Spleen (tissue), 11 donors: Measurements from ENCODE around the gene PFKP. TPM values are rescaled to one million over a fixed set of nuclear protein-coding genes. Genes with fewer than 3 reads are reported as not detected.

Experiments
- DNase-seq: peaks from one replicate; pipeline ENCODE4 v3.0.0-alpha.2; 2020
- H3K27ac ChIP-seq, 8 donors: fragments of 200-600 bp; sonication (generic) in 7 of 8; 1 replicate in 4 of 8; 2 replicates in 4 of 8; pipeline versions ENCODE4 v1.5.0 to v1.8.0; 2016 to 2021; ENCODE audit warnings: inconsistent platforms in 4 of 8, mild to moderate bottlenecking in 4 of 8, moderate library complexity in 1 of 8
- H3K27me3 ChIP-seq, 7 donors: fragments of 200-600 bp; sonication (generic) in 6 of 7; replicated peaks in 1 of 7; 1 replicate in 4 of 7; 2 replicates in 3 of 7; pipeline versions ENCODE4 v1.5.0 to v1.8.0; 2016 to 2021; ENCODE audit warnings: inconsistent platforms in 3 of 7, mild to moderate bottlenecking in 1 of 7
- H3K36me3 ChIP-seq, 6 donors: fragments of 200-600 bp; sonication (generic) in 5 of 6; 1 replicate in 4 of 6; 2 replicates in 2 of 6; pipeline versions ENCODE4 v1.5.0 to v1.8.0; 2016 to 2021; ENCODE audit warnings: inconsistent platforms in 2 of 6
- H3K4me1 ChIP-seq, 6 donors: fragments of 200-600 bp; sonication (generic) in 5 of 6; 1 replicate in 3 of 6; 2 replicates in 3 of 6; pipeline versions ENCODE4 v1.5.0 to v1.8.0; 2016 to 2021; ENCODE audit warnings: inconsistent platforms in 3 of 6
- H3K4me3 ChIP-seq, 8 donors: fragments of 200-600 bp; sonication (generic) in 7 of 8; 1 replicate in 4 of 8; 2 replicates in 4 of 8; pipeline versions ENCODE4 v1.5.0 to v1.8.0; 2016 to 2021; ENCODE audit warnings: inconsistent platforms in 4 of 8, mild to moderate bottlenecking in 4 of 8, moderate library complexity in 2 of 8
- H3K9me3 ChIP-seq, 8 donors: fragments of 200-600 bp; sonication (generic) in 7 of 8; 1 replicate in 4 of 8; 2 replicates in 4 of 8; pipeline versions ENCODE4 v1.5.0 to v1.8.0; 2016 to 2021; ENCODE audit warnings: inconsistent platforms in 4 of 8
- CTCF ChIP-seq, 11 experiments: fragments of 200-600 bp in 7 of 11; fragments of 450-650 bp in 4 of 11; sonication (generic) in 4 of 11; IDR thresholded peaks in 8 of 11; conservative IDR thresholded peaks in 3 of 11; 1 replicate in 7 of 11; 2 replicates in 4 of 11; pipeline versions ENCODE4 v1.4.0 to v1.8.0; 2016 to 2021; ENCODE audit warnings: antibody characterized with exemption in 11 of 11, inconsistent platforms in 4 of 11, mild to moderate bottlenecking in 1 of 11
- POLR2A ChIP-seq, 3 donors: fragments of 450-650 bp; IDR thresholded peaks; one replicate each; pipeline ENCODE4 v1.5.1; 2017; ENCODE audit warnings: antibody characterized with exemption in 3 of 3, mild to moderate bottlenecking in 1 of 3
- POLR2AphosphoS5 ChIP-seq, 3 donors: sonication (generic); formaldehyde crosslinking; IDR thresholded peaks; one replicate each; pipeline ENCODE4 v1.5.1; 2017; ENCODE audit warnings: antibody characterized with exemption in 3 of 3
- WGBS, 5 donors: extraction: QIAGEN DNeasy Blood & Tissue Kit in 3 of 5; methylation state at CpG; one replicate each; pipeline versions ENCODE4 v1.1.5 to v1.1.7; 2013 to 2018; 5-methylcytosine and 5-hydroxymethylcytosine counted together
- intact Hi-C: fragments of 100-400 bp; cut with DNase I; formaldehyde crosslinking; loops from one replicate; pipeline ENCODE4 v1.15.0; 2023; ENCODE audit warnings: low total_unique reads
- polyA plus RNA-seq, 3 donors: library from polyadenylated mRNA; stranded (reverse); fragments of 200-250 nt; gene quantifications; one replicate each; pipeline ENCODE4 v1.2.1, GENCODE V29; 2013
- total RNA-seq, 7 donors: library from RNA; depleted of rRNA in 3 of 7; stranded (reverse); fragments of >200 nt in 3 of 7; fragmentation: NEBNext Ultra II Directional in 4 of 7; extraction: Animal tissue kit (Norgen Biotek cat#: 25700) in 4 of 7; gene quantifications; one replicate each; pipeline versions ENCODE4 v1.1.0 to v1.2.1, GENCODE V29; 2016 to 2021
- donor health status: healthy with polysubstance abuse.
- donor health status: DM: no; HTN: no; CAD: no; lungs with moderate emphysema.
- donor health status: DM: no; HTN: no; CAD: no.
- donor health status: Bipolar disorder and iron deficiency.
- donor health status: healthy.
- donor health status: DM: no; HTN: no; CAD: no.
- donor health status: DM: yes; HTN: yes; CAD: no.

PFKP gene
- total and polyA plus RNA-seq, 10 donors, result 19.0 to 60.9 (median 28.6) TPM

- WGBS, 5 donors, result 90 to 97% (median 94%) methylated on average over 8 of the region's 8 CpGs
- no peaks in the 10 kb centered on the region for H3K9me3 ChIP-seq
- no peaks in the 10 kb centered on the region for H3K27me3 ChIP-seq
- H3K36me3 ChIP-seq, result peaks cover 0 to 88% (median 63%) of the 10 kb centered on the region in 6 donors
- intact Hi-C loops, result no loop called here
- TF ChIP-seq POLR2A (IDR thresholded peaks at IDR 0.05), result no peak
- no peaks in the 10 kb centered on the region for H3K4me1 ChIP-seq
- no peak for DNase-seq
- no peak overlapping the region for H3K27ac ChIP-seq
- H3K4me3 ChIP-seq, result no peak overlapping the region
Observed at GRCh38 chr10:3108033-3108432, 40.7 kb downstream of the PFKP start.

- Histone ChIP-seq H3K27me3 (no peaks in the 10 kb centered on the region), H3K27ac (no peak overlapping the region), H3K9me3 (no peaks in the 10 kb centered on the region), H3K36me3 (peaks cover 0 to 88% (median 62%) of the 10 kb centered on the region in 6 donors), H3K4me1 (no peaks in the 10 kb centered on the region), H3K4me3 (no peak overlapping the region)
- no peak for DNase-seq
- intact Hi-C loops, result no loop called here
- 91 to 97% (median 95%) methylated on average over 21 of the region's 21 CpGs for WGBS, 5 donors
- no peak for TF ChIP-seq POLR2A (IDR thresholded peaks at IDR 0.05)
- TF ChIP-seq POLR2AphosphoS5 (IDR thresholded peaks at IDR 0.05), result no peak
- no peak for TF ChIP-seq CTCF (IDR thresholded peaks at IDR 0.05 in 8 of 11, conservative IDR thresholded peaks at IDR 0.05 in 3 of 11)
Observed at GRCh38 chr10:3108575-3109105, 41.3 kb downstream of the PFKP start.

- Histone ChIP-seq H3K9me3 (no peaks in the 10 kb centered on the region), H3K36me3 (peaks cover 0 to 88% (median 57%) of the 10 kb centered on the region in 6 donors), H3K27me3 (no peaks in the 10 kb centered on the region), H3K4me1 (no peaks in the 10 kb centered on the region), H3K27ac (no peak overlapping the region), H3K4me3 (no peak overlapping the region)
- 89 to 97% (median 96%) methylated on average over 12 to 21 of the region's 21 CpGs for WGBS, 5 donors
- no peak for DNase-seq
- TF ChIP-seq POLR2AphosphoS5 (IDR thresholded peaks at IDR 0.05), result no peak
- no peak for TF ChIP-seq POLR2A (IDR thresholded peaks at IDR 0.05)
- no peak for TF ChIP-seq CTCF (IDR thresholded peaks at IDR 0.05 in 8 of 11, conservative IDR thresholded peaks at IDR 0.05 in 3 of 11)
- intact Hi-C loops, result no loop called here
Observed at GRCh38 chr10:3109196-3109595, 41.8 kb downstream of the PFKP start.

GRCh38 chr10:3109633-3110032 lies 42.3 kb downstream of the PFKP start:
- WGBS, 5 donors, result 91 to 97% (median 93%) methylated on average over 12 of the region's 12 CpGs
- intact Hi-C loops, result no loop called here

More at GRCh38 chr10:3109633-3110032, 42.3 kb downstream of the PFKP start:
- DNase-seq, result no peak
- H3K36me3 ChIP-seq, result peaks cover 0 to 88% (median 56%) of the 10 kb centered on the region in 6 donors
- H3K27ac ChIP-seq, result no peak overlapping the region
- no peaks in the 10 kb centered on the region for H3K4me1 ChIP-seq
- H3K27me3 ChIP-seq, result no peaks in the 10 kb centered on the region
- no peak overlapping the region for H3K4me3 ChIP-seq
- no peak for TF ChIP-seq CTCF (IDR thresholded peaks at IDR 0.05 in 8 of 11, conservative IDR thresholded peaks at IDR 0.05 in 3 of 11)
- TF ChIP-seq POLR2AphosphoS5 (IDR thresholded peaks at IDR 0.05), result no peak
- TF ChIP-seq POLR2A (IDR thresholded peaks at IDR 0.05), result no peak
- no peaks in the 10 kb centered on the region for H3K9me3 ChIP-seq
